Prostate gland (tissue), 2 donors: ENCODE data around the gene GAB1. TPM values are rescaled to one million over a fixed set of nuclear protein-coding genes. Genes with fewer than 3 reads are reported as not detected.

Source experiments
- DNase-seq: peaks from one replicate; pipeline ENCODE4 v3.0.0-alpha.2; 2019; ENCODE audit warnings: low spot score
- H3K27ac ChIP-seq, 2 donors: fragments of 200-600 bp; sonication (generic); 2 replicates each; pipeline ENCODE4 v1.5.1; 2017 to 2019
- H3K27me3 ChIP-seq: fragments of 200-600 bp; sonication (generic); replicated peaks from 2 replicates; pipeline ENCODE4 v1.5.1; 2019; ENCODE audit not compliant: insufficient read depth
- H3K36me3 ChIP-seq, 2 donors: fragments of 200-600 bp; sonication (generic); 1 replicate in 1 of 2; 2 replicates in 1 of 2; pipeline versions ENCODE4 v1.5.1 to v1.8.1; 2017 to 2019
- H3K4me1 ChIP-seq: fragments of 200-600 bp; sonication (generic); replicated peaks from 2 replicates; pipeline ENCODE4 v1.5.1; 2019
- H3K4me3 ChIP-seq, 2 donors: fragments of 200-600 bp; sonication (generic); 2 replicates each; pipeline ENCODE4 v1.5.1; 2017 to 2019
- H3K9me3 ChIP-seq: fragments of 200-600 bp; sonication (generic); 2 replicates; pipeline ENCODE4 v1.5.1; 2017
- POLR2A ChIP-seq: fragments of 450-650 bp; IDR thresholded peaks from one replicate; pipeline ENCODE4 v1.6.1; 2016; ENCODE audit warnings: antibody characterized with exemption, mild to moderate bottlenecking
- POLR2AphosphoS5 ChIP-seq: sonication (generic); formaldehyde crosslinking; IDR thresholded peaks from one replicate; pipeline ENCODE4 v1.6.1; 2017; ENCODE audit warnings: antibody characterized with exemption
- WGBS: methylation state at CpG from one replicate; pipeline ENCODE4 v1.1.5; 2018; 5-methylcytosine and 5-hydroxymethylcytosine counted together
- intact Hi-C: fragments of 100-400 bp; cut with DNase I; formaldehyde crosslinking; loops from one replicate; pipeline ENCODE4 v1.14.2; 2022
- total RNA-seq, 2 donors: library from RNA; depleted of rRNA; stranded (reverse); fragments of >200 nt; gene quantifications; one replicate each; pipeline ENCODE4 v1.1.0, GENCODE V29; 2016
- TF ChIP-seq, protein P1 (sequence below), 4 experiments: fragments of 200-600 bp in 2 of 4; fragments of 450-650 bp in 2 of 4; sonication (generic) in 2 of 4; IDR thresholded peaks; 1 replicate in 3 of 4; 2 replicates in 1 of 4; pipeline ENCODE4 v1.5.1; 2016 to 2019; ENCODE audit warnings: antibody characterized with exemption in 4 of 4, mild to moderate bottlenecking in 2 of 4, moderate library complexity in 2 of 4

Gene GAB1
- total RNA-seq, 2 donors from 2014 or later: 13.7 to 61.1 TPM

DNA sequence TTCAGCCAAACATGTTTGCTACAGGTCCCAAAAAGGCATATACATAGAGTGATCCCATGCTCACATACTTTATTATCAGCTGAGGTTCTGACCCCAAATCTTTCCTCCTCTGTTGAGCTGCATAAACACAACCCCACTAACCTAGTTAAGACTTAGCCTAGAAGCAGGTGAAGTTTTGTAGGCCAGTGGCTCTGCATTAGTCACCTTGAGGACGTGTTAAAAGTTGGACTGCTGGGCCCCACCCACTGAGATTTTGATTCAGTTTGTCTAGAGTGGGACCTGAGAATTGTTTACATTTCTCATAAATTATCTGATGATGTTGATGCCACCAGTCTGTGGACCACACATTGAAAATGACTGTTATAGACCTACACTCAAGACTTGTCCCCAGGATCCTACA lies 43.8 kb upstream of the GAB1 start:
- WGBS: 96% methylated on average over 1 of the region's 1 CpG
- Histone ChIP-seq H3K27ac (no peak overlapping the region), H3K36me3 (no peaks in the 10 kb centered on the region), H3K4me1 (no peaks in the 10 kb centered on the region), H3K4me3 (no peak overlapping the region), H3K9me3 (no peaks in the 10 kb centered on the region), H3K27me3 (no peaks in the 10 kb centered on the region)
- no peak for DNase-seq
- TF ChIP-seq POLR2AphosphoS5 (no peak), POLR2A (no peak)
- TF ChIP-seq, protein P1, sequence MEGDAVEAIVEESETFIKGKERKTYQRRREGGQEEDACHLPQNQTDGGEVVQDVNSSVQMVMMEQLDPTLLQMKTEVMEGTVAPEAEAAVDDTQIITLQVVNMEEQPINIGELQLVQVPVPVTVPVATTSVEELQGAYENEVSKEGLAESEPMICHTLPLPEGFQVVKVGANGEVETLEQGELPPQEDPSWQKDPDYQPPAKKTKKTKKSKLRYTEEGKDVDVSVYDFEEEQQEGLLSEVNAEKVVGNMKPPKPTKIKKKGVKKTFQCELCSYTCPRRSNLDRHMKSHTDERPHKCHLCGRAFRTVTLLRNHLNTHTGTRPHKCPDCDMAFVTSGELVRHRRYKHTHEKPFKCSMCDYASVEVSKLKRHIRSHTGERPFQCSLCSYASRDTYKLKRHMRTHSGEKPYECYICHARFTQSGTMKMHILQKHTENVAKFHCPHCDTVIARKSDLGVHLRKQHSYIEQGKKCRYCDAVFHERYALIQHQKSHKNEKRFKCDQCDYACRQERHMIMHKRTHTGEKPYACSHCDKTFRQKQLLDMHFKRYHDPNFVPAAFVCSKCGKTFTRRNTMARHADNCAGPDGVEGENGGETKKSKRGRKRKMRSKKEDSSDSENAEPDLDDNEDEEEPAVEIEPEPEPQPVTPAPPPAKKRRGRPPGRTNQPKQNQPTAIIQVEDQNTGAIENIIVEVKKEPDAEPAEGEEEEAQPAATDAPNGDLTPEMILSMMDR (IDR thresholded peaks at IDR 0.05): no peak
- intact Hi-C loops: loop anchor here (5.0 kb wide), 1 partner anchor 44 kb away; the partner anchor contains the start of gene GAB1

DNA sequence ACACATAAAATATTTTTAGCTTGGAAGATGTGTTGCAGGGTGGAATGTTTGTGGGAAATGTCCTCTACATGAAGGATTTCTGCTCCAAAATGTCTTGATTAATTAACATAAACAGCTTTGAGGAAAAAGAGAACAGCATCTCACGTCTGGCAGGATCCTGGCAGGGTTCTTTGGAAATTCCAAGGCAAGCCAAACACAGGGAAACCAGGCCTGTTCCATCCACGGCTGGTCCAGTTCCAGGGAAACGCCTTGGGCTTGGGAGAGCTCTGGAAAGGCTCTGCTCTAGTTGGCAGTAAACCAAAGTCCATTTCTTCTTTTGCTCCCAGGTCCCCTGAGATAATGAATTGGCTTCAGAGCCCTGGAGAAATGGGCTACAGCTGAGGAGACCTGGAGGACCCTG lies 42.4 kb upstream of the GAB1 start:
- Histone ChIP-seq H3K27ac (no peak overlapping the region), H3K36me3 (no peaks in the 10 kb centered on the region), H3K4me1 (no peaks in the 10 kb centered on the region), H3K27me3 (no peaks in the 10 kb centered on the region), H3K9me3 (no peaks in the 10 kb centered on the region), H3K4me3 (no peak overlapping the region)
- intact Hi-C loops: loop anchor here (5.0 kb wide), 1 partner anchor 43 kb away; the partner anchor contains the start of gene GAB1
- TF ChIP-seq POLR2A (no peak), POLR2AphosphoS5 (peak; percentile 18)
- TF ChIP-seq, protein P1 (IDR thresholded peaks at IDR 0.05): no peak
- 11% methylated on average over 3 of the region's 3 CpGs for WGBS
- DNase-seq: no peak

DNA sequence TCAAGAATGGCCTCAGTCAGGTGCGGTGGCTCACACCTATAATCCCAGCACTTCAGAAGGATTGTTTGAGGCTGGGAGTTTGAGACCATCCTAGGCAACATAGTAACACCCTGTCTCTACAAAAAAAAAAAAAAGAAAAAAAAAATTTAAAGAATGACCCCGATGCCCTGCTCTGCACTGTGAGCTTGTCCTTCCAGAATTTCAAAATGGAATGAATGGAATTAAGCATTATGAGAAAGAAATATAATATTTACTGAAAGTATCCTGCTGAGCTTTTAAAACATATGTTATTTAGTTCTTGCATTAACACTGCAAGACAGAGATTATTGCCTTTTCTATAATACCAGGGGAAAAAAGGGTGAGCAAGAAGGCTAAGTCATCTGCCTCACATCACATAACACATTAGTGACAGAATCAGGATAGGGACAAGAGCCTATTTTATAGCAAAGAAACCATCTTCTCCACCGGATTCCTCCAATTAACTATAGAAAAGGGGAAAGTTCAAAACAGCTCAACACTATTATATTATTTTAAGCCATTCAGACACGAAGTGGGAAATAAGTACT lies 41.9 kb upstream of the GAB1 start:
- DNase-seq: no peak
- Histone ChIP-seq H3K27ac (no peak overlapping the region), H3K9me3 (no peaks in the 10 kb centered on the region), H3K4me1 (no peaks in the 10 kb centered on the region), H3K36me3 (no peaks in the 10 kb centered on the region), H3K27me3 (no peaks in the 10 kb centered on the region), H3K4me3 (no peak overlapping the region)
- WGBS: 61% methylated on average over 4 of the region's 4 CpGs
- TF ChIP-seq POLR2AphosphoS5 (no peak), POLR2A (no peak)
- TF ChIP-seq, protein P1 (IDR thresholded peaks at IDR 0.05): no peak
- intact Hi-C loops: loop anchor here (5.0 kb wide), 1 partner anchor 43 kb away; the partner anchor contains the start of gene GAB1

DNA sequence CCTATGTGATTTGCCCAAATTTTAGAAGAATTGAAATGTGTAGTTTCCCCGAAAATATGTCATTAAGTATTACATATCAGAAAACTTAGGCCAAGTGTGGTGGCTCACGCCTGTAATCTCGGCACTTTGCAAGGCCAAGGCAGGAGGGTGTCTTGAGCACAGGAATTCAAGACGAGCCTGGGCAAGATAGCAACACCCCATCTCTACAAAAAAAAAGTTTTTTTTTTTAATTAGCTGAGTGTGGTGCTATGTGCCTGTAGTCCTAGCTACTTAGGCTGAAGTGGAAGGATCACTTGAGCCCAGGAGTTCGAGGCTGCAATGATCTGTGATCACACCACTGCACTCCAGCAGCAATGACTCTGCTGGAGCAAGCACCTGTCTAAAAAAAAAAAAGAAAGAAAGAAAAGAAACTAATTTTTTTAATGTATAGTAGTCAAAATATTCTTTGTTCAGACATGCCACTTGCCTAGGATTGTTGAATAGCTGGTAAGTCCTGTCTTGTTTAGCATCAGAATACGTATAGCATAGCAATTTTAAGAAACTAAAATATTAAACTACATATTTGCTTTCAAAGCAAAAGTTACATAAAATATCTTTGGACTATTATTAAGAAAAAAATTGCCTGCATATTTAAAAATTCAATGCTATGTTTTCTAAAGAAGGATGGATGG lies 40.1 kb upstream of the GAB1 start:
- H3K36me3 ChIP-seq: no peaks in the 10 kb centered on the region
- no peak for DNase-seq
- no peaks in the 10 kb centered on the region for H3K4me1 ChIP-seq
- no peak for TF ChIP-seq POLR2A
- no peak overlapping the region for H3K27ac ChIP-seq
- WGBS: 72% methylated on average over 6 of the region's 6 CpGs
- H3K4me3 ChIP-seq: no peak overlapping the region
- H3K9me3 ChIP-seq: no peaks in the 10 kb centered on the region
- H3K27me3 ChIP-seq: no peaks in the 10 kb centered on the region
- intact Hi-C loops: no loop called here

DNA sequence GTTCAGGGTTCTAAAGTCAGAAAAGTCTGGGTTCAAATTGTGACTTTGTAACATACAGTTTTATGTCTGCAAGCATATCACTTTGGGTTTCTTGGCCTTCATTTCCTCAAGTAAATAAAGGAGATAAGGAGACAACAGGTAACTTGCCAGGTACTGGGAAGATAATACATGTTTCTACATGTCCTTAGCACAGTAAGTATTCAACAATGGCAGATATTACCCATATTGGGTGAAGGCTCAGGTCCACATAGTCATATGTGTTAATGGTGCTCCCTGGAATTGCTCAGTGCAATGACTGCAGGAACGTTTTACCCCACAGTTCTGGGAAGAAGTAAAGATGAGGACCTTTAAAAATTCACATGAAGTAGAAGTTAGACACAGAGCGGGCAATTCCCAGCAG lies 35.8 kb upstream of the GAB1 start:
- Histone ChIP-seq H3K9me3 (no peaks in the 10 kb centered on the region), H3K4me1 (no peaks in the 10 kb centered on the region), H3K27me3 (no peaks in the 10 kb centered on the region), H3K36me3 (no peaks in the 10 kb centered on the region), H3K4me3 (no peak overlapping the region), H3K27ac (no peak overlapping the region)
- 75% methylated on average over 2 of the region's 2 CpGs for WGBS
- intact Hi-C loops: no loop called here
- DNase-seq: no peak
- TF ChIP-seq, protein P1 (IDR thresholded peaks at IDR 0.05): no peak
- TF ChIP-seq POLR2AphosphoS5 (no peak), POLR2A (no peak)
